ENCODE measurements around the gene MAP2K1. TPM values are rescaled to one million over a fixed set of nuclear protein-coding genes. Genes with fewer than 3 reads are reported as not detected.

The MAP2K1 gene
- 40.4 and 61.8 TPM in 2 replicates for total RNA-seq

GRCh38 chr15:66386204-66387123 lies at the start of gene MAP2K1:
MAP2K1 (plus strand) TSS chr15:66386912; CDS start chr15:66387348, 436 bp downstream.

DNA sequence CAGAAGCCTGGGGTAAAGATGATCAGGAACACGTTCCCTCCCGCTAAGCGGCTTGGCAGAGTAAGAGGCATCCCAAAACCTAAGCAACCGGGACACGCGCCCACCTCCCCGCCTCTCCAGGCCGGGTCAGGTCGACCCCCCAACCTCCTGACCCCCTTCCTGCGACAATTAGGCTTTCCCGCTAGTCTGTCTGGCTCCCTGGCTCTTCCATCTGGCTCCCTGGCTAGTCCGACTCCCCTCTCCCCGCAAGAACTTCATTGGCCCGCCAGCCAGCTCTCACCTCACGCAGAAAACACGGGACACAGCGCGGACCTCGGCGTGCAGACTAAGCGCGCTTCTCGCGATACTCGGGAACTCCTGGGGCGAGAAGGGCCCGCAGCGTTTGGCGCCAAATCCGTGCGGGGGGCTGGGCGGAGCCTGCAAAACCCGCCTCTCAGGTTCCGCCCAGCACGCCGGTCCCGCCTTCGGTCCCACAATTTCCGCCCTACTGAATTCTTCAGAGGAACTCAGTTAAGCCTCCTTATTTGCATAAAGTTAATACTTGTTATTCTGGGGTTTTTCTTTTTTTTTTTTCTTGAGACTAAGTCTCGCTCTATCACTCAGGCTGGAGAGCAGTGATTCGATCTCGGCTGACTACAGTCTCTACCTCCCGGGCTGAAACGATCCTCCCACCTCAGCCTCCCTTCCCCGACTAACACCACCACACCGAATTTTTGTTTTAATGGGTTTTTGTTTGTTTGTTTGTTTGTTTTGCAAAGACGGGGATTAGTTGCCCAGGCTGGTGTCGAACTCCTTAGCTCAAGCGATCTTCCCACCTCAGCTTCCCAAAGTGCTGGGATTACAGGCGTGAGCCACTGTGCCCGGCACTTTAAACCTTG lies 30.1 kb upstream of the MAP2K1 start, which contains the start of gene TIPIN:
Gene TIPIN (minus strand): TSS at position 327 of the 878 bp plus-strand sequence. CDS start 3,738 bp downstream, outside the sequence.

DNA sequence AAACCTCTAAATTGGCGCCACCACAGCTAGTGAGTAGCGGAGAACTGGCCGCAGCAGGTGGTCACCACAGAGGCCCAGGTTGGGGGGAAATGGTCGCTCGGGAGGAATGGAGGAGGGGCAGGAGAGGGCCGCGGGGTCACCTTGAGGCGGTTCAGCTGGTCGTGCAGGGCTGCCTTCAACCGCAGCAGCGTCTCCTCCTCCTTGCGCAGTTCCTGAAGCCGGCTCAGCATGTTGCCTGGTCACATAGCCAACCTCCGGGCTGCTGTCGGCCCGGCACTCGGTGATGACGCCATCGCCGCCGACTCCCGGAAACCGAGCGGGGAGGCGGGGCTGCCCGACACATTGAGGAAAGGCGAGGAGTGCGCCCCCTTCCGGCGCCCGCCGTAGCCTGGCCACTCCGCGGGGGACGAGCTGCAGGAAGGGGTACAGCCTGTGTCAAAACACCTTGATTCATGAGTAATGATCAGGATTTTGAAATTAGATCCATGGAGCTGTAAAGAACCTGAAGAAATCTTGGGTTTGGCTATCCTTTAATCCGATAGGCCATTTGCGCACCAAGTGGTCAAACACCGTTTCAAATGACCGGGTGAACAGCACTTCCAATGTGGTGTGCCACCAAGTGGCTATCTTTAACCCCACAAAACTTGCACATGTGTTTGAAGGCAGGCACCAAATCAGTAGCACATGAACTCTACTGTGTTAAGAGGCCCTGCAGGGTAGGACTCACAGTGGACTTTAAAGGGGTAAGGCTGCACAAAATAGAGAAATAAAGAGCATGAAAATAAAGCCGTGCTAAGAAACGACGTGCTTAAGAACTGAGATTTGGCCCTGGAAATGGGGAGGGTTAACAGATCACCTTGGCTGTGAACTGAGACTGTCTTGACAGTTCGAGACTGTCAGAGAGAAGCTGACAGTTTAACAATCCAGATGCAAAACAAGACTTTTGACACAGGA lies 111.1 kb downstream of the MAP2K1 start, which contains the start of gene SNAPC5:
Gene SNAPC5 (minus strand): TSS at position 261 of the 954 bp plus-strand sequence. CDS start 31 bp downstream, at position 230.

DNA sequence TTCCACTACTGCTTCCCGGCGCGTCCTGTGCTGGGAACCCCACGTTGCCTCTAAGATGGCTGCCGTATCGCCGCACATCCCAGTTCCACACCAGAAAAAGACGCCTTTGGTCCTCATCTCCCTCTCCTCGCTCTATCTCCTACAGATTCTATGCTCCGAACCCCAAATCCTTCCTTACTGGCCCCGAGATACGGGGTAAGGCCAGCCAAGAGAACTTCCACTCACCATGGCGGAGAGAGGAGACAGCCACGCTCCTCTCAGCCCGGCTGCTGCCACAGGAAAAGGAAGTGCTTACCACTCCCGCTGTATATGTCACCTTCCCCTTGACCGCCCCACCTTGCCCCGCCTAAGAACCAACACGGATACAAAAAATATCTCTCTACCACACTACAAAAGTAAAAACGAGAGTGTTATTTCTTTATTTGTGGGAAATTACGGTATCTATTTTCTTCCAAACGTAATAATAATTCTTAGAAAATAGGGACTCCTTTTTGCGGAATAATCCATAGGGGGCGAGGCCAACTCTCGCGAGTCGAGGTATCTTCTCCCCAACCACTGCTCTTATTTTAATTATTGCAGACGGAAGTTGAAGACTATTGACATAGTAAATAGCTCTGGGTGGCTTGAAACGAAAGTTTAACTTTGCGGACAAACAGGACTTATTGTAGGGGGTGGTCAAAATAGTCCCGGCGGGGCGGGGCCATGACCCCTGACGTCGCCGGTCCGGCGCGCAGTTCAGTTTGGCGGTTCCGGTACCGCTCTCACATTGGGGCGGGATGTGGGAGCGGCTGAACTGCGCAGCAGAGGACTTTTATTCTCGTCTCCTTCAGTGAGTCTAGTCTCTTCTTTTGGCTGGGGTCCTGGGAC lies 118.1 kb downstream of the MAP2K1 start, which contains the start of the genes RPL4 and ZWILCH:
Gene RPL4 (minus strand): TSS at position 293 of the 867 bp plus-strand sequence. CDS start 65 bp downstream, at position 228.
Gene ZWILCH (plus strand): TSS at position 764 of the 867 bp plus-strand sequence. CDS start 13 bp downstream, at position 777.

Other genes starting within 250 kb of the MAP2K1 start
- not detected in 2 replicates for gene MEGF11, start 133.2 kb upstream of the MAP2K1 start, total RNA-seq
- gene DIS3L, start 93.3 kb upstream of the MAP2K1 start, total RNA-seq: 10.7 and 14.5 TPM in 2 replicates
- gene TIPIN, start 30.2 kb upstream of the MAP2K1 start, total RNA-seq: 11.3 and 13.4 TPM in 2 replicates
- gene SNAPC5, start 110.8 kb downstream of the MAP2K1 start, total RNA-seq: 13.5 and 14.4 TPM in 2 replicates
- 3,484 and 5,405 TPM in 2 replicates for gene RPL4, start 117.9 kb downstream of the MAP2K1 start, total RNA-seq
- 22.9 and 31.7 TPM in 2 replicates for gene ZWILCH, start 118.4 kb downstream of the MAP2K1 start, total RNA-seq
- gene LCTL, start 179.1 kb downstream of the MAP2K1 start, total RNA-seq: not detected in 2 replicates